ENCODE data around the gene RNF126.

- TF ChIP-seq CTCF (optimal IDR thresholded peaks at IDR 0.05 in 1 of 3, IDR thresholded peaks at IDR 0.05 in 1 of 3, conservative IDR thresholded peaks at IDR 0.05 in 1 of 3; ENCODE audit: extremely low read depth in 1 of 3, insufficient read depth in 2 of 3, low read length in 3 of 3) = no peak
- TF ChIP-seq EZH2 (IDR thresholded peaks at IDR 0.05; ENCODE audit: low read length) = no peak
Measured at GRCh38 chr19:621819-622218, 41.2 kb downstream of the RNF126 start.
